HepG2 (cell line): ENCODE results near the gene CCNF. TPM values are rescaled to one million over a fixed set of nuclear protein-coding genes. Genes with fewer than 3 reads are reported as not detected.

ENCODE experiments used
- BCL3 ChIP-seq: sonication (generic); formaldehyde crosslinking; IDR thresholded peaks from 2 replicates; pipeline ENCODE4 v1.5.1; 2020; ENCODE audit warnings: mild to moderate bottlenecking, missing genetic modification reagents, moderate library complexity
- BORCS8-MEF2B ChIP-seq: sonication (generic); formaldehyde crosslinking; IDR thresholded peaks from 2 replicates; pipeline ENCODE4 v1.8.0; 2022; ENCODE audit warnings: mild to moderate bottlenecking, missing genetic modification reagents
- BRD4 ChIP-seq: sonication (generic); formaldehyde crosslinking; IDR thresholded peaks from 2 replicates; pipeline ENCODE4 v1.4.0; 2020; ENCODE audit warnings: missing genetic modification reagents
- CHD2 ChIP-seq: IDR thresholded peaks from 2 replicates; pipeline ENCODE4 v1.6.1; 2011; ENCODE audit warnings: low read depth, low read length, improper control_type of control experiment
- DR1 ChIP-seq: sonication (generic); formaldehyde crosslinking; IDR thresholded peaks from 2 replicates; pipeline ENCODE4 v1.8.0; 2021; ENCODE audit warnings: mild to moderate bottlenecking, missing genetic modification reagents, inconsistent platforms
- GATAD1 ChIP-seq: IDR thresholded peaks from 2 replicates; pipeline ENCODE4 v1.6.1; 2016; ENCODE audit warnings: missing genetic modification reagents, missing compliant biosample characterization
- HNRNPH1 ChIP-seq: fragments of 200-400 bp; formaldehyde crosslinking; optimal IDR thresholded peaks from 2 replicates; pipeline ENCODE3; 2017; ENCODE audit warnings: mild to moderate bottlenecking, low read depth, low read length
- ISL2 ChIP-seq: sonication (generic); formaldehyde crosslinking; IDR thresholded peaks from 2 replicates; pipeline ENCODE4 v1.5.0; 2020; ENCODE audit warnings: missing genetic modification reagents
- MAF1 ChIP-seq: sonication (generic); formaldehyde crosslinking; IDR thresholded peaks from 2 replicates; pipeline ENCODE4 v1.5.0; 2020; ENCODE audit warnings: missing genetic modification reagents, borderline replicate concordance
- MTF2 ChIP-seq: sonication (generic); formaldehyde crosslinking; IDR thresholded peaks from 2 replicates; pipeline ENCODE4 v1.5.0; 2020; ENCODE audit warnings: missing genetic modification reagents, borderline replicate concordance
- MXD3 ChIP-seq: IDR thresholded peaks from 2 replicates; pipeline ENCODE4 v1.6.1; 2016; ENCODE audit warnings: mild to moderate bottlenecking, missing biosample characterization, missing genetic modification reagents
- NKX3-1 ChIP-seq: sonication (generic); formaldehyde crosslinking; IDR thresholded peaks from 2 replicates; pipeline ENCODE4 v1.5.0; 2020; ENCODE audit warnings: missing genetic modification reagents
- REPIN1 ChIP-seq: sonication (generic); formaldehyde crosslinking; IDR thresholded peaks from 2 replicates; pipeline ENCODE4 v1.8.0; 2022; ENCODE audit warnings: missing genetic modification reagents, low read depth, mild to moderate bottlenecking, borderline replicate concordance
- SMARCE1 ChIP-seq: fragments of 450-650 bp; IDR thresholded peaks from 2 replicates; pipeline ENCODE4 v1.6.1; 2017; ENCODE audit warnings: borderline replicate concordance
- TOPORS ChIP-seq: sonication (generic); formaldehyde crosslinking; IDR thresholded peaks from 2 replicates; pipeline ENCODE4 v1.8.0; 2023; ENCODE audit warnings: mild to moderate bottlenecking, missing genetic modification reagents
- ZBTB38 ChIP-seq: sonication (generic); formaldehyde crosslinking; IDR thresholded peaks from 2 replicates; pipeline ENCODE4 v1.5.1; 2020; ENCODE audit warnings: mild to moderate bottlenecking, missing genetic modification reagents
- ZKSCAN8 ChIP-seq: IDR thresholded peaks from 2 replicates; pipeline ENCODE4 v1.6.1; 2016; ENCODE audit warnings: borderline replicate concordance, missing genetic modification reagents, missing compliant biosample characterization
- ZNF264 ChIP-seq: sonication (generic); formaldehyde crosslinking; IDR thresholded peaks from 2 replicates; pipeline ENCODE4 v1.4.0; 2020; ENCODE audit warnings: missing genetic modification reagents
- ZNF350 ChIP-seq: sonication (generic); formaldehyde crosslinking; IDR thresholded peaks from 2 replicates; pipeline ENCODE4 v1.4.0; 2020; ENCODE audit warnings: mild to moderate bottlenecking, low read depth, missing genetic modification reagents, borderline replicate concordance
- ZNF431 ChIP-seq: sonication (generic); formaldehyde crosslinking; IDR thresholded peaks from 2 replicates; pipeline ENCODE4 v1.9.0; 2022; ENCODE audit warnings: missing genetic modification reagents, low read depth, mild to moderate bottlenecking, borderline replicate concordance
- ZNF703 ChIP-seq: sonication (generic); formaldehyde crosslinking; IDR thresholded peaks from 2 replicates; pipeline ENCODE4 v1.5.1; 2020; ENCODE audit warnings: missing genetic modification reagents, mild to moderate bottlenecking, moderate library complexity, borderline replicate concordance
- ZNF83 ChIP-seq: sonication (generic); formaldehyde crosslinking; IDR thresholded peaks from 2 replicates; pipeline ENCODE4 v1.4.0; 2020; ENCODE audit warnings: missing genetic modification reagents, mild to moderate bottlenecking, borderline replicate concordance
- ZSCAN12 ChIP-seq: sonication (generic); formaldehyde crosslinking; IDR thresholded peaks from 2 replicates; pipeline ENCODE4 v1.9.0; 2021; ENCODE audit warnings: mild to moderate bottlenecking, missing genetic modification reagents
- polyA plus RNA-seq, 8 experiments: library from polyadenylated mRNA; depleted of rRNA in 3 of 8; stranded (reverse) in 7 of 8; unstranded in 1 of 8; fragments of >200 nt; fragmentation: Illumina TruSeq in 4 of 8; extraction: Trizol in 4 of 8; gene quantifications; 2 replicates each; pipeline versions ENCODE4 v1.2.1 to v1.2.3, GENCODE V29; 2011 to 2016; ENCODE audit warnings: low read depth in 4 of 8, missing spikeins in 1 of 8, mixed read lengths in 1 of 8; ENCODE audit not compliant: insufficient read depth in 1 of 8
- total RNA-seq, 5 experiments: library from RNA; depleted of rRNA; stranded (reverse); fragments of >200 nt; fragmentation: Illumina TruSeq; extraction: Trizol; gene quantifications; 2 replicates each; pipeline ENCODE4 v1.2.3, GENCODE V29; 2016; ENCODE audit warnings: low read depth in 1 of 5
- TF ChIP-seq, protein P1 (sequence below): sonication (generic); formaldehyde crosslinking; IDR thresholded peaks from 2 replicates; pipeline ENCODE4 v1.4.0; 2020; ENCODE audit warnings: mild to moderate bottlenecking, missing genetic modification reagents, borderline replicate concordance
- TF ChIP-seq, protein P2 (sequence below): sonication (generic); formaldehyde crosslinking; IDR thresholded peaks from 2 replicates; pipeline ENCODE4 v1.4.0; 2020; ENCODE audit warnings: missing genetic modification reagents

The CCNF gene
- total and polyA plus RNA-seq, 2 of the 13 experiments (the other 11 are each of a cell fraction or from before 2014, with no cell fraction given) = 6.4 to 22.8 TPM

GRCh38 chr16:2428784-2429033 lies 538 bp upstream of the CCNF start (continued):
- no peak for TF ChIP-seq TOPORS
- 0 out of 2 replicates have a peak, but pooled peaks have one; percentile 36 for TF ChIP-seq REPIN1
- TF ChIP-seq HNRNPH1 = no peak
- TF ChIP-seq ZNF264 = no peak
- peak; percentile 9; the same call in 1 of the 2 replicates for TF ChIP-seq BCL3 (CRISPR knock-in tag)
- TF ChIP-seq ZKSCAN8 (CRISPR knock-in tag) = no peak
- 0 out of 2 replicates have a peak, but pooled peaks have one; percentile 48 for TF ChIP-seq DR1 (CRISPR knock-in tag)
- 0 out of 2 replicates have a peak, but pooled peaks have one; percentile 62 for TF ChIP-seq ZNF350 (CRISPR knock-in tag)
- TF ChIP-seq, protein P1, sequence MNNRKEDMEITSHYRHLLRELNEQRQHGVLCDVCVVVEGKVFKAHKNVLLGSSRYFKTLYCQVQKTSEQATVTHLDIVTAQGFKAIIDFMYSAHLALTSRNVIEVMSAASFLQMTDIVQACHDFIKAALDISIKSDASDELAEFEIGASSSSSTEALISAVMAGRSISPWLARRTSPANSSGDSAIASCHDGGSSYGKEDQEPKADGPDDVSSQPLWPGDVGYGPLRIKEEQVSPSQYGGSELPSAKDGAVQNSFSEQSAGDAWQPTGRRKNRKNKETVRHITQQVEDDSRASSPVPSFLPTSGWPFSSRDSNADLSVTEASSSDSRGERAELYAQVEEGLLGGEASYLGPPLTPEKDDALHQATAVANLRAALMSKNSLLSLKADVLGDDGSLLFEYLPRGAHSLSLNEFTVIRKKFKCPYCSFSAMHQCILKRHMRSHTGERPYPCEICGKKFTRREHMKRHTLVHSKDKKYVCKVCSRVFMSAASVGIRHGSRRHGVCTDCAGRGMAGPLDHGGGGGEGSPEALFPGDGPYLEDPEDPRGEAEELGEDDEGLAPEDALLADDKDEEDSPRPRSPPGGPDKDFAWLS (CRISPR knock-in tag) = no peak
- no peak for TF ChIP-seq MTF2 (CRISPR knock-in tag)
- 0 out of 2 replicates have a peak, but pooled peaks have one; percentile 11 for TF ChIP-seq ZNF431 (CRISPR knock-in tag)
- TF ChIP-seq GATAD1 (CRISPR knock-in tag) = no peak
- no peak for TF ChIP-seq ISL2
- TF ChIP-seq NKX3-1 (CRISPR knock-in tag) = no peak
- TF ChIP-seq ZNF83 (CRISPR knock-in tag) = no peak
- TF ChIP-seq, protein P2, sequence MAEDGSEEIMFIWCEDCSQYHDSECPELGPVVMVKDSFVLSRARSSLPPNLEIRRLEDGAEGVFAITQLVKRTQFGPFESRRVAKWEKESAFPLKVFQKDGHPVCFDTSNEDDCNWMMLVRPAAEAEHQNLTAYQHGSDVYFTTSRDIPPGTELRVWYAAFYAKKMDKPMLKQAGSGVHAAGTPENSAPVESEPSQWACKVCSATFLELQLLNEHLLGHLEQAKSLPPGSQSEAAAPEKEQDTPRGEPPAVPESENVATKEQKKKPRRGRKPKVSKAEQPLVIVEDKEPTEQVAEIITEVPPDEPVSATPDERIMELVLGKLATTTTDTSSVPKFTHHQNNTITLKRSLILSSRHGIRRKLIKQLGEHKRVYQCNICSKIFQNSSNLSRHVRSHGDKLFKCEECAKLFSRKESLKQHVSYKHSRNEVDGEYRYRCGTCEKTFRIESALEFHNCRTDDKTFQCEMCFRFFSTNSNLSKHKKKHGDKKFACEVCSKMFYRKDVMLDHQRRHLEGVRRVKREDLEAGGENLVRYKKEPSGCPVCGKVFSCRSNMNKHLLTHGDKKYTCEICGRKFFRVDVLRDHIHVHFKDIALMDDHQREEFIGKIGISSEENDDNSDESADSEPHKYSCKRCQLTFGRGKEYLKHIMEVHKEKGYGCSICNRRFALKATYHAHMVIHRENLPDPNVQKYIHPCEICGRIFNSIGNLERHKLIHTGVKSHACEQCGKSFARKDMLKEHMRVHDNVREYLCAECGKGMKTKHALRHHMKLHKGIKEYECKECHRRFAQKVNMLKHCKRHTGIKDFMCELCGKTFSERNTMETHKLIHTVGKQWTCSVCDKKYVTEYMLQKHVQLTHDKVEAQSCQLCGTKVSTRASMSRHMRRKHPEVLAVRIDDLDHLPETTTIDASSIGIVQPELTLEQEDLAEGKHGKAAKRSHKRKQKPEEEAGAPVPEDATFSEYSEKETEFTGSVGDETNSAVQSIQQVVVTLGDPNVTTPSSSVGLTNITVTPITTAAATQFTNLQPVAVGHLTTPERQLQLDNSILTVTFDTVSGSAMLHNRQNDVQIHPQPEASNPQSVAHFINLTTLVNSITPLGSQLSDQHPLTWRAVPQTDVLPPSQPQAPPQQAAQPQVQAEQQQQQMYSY (CRISPR knock-in tag) = 0 out of 2 replicates have a peak, but pooled peaks have one; percentile 51
- 0 out of 2 replicates have a peak, but pooled peaks have one; percentile 50 for TF ChIP-seq MAF1
- TF ChIP-seq ZSCAN12 = no peak
- TF ChIP-seq ZBTB38 (CRISPR knock-in tag) = peak; percentile 92; the same call in 1 of the 2 replicates
- TF ChIP-seq BRD4 (CRISPR knock-in tag) = peak; percentile 72; the same call in 1 of the 2 replicates
- no peak for TF ChIP-seq ZNF703 (CRISPR knock-in tag)
- no peak for TF ChIP-seq CHD2
- TF ChIP-seq MXD3 (CRISPR knock-in tag) = no peak; the same call in none of the 2 replicates
- no peak for TF ChIP-seq SMARCE1
- TF ChIP-seq BORCS8-MEF2B (CRISPR knock-in tag) = peak; percentile 25; the same call in 1 of the 2 replicates
